Activated effector memory CD4-positive, alpha-beta T cell treated with anti-CD3 and anti-CD28 coated beads, Interleukin-2, amount 50 U/mL, for 16 hours (primary cell): Measurements from ENCODE around the gene FER1L5.
A peak's percentile ranks its signal among the peaks of the same experiment; 100 is the strongest.

Experiments used
- DNase-seq: peaks from one replicate; pipeline ENCODE4 v3.0.0-alpha.2; 2020

The FER1L5 gene

DNA sequence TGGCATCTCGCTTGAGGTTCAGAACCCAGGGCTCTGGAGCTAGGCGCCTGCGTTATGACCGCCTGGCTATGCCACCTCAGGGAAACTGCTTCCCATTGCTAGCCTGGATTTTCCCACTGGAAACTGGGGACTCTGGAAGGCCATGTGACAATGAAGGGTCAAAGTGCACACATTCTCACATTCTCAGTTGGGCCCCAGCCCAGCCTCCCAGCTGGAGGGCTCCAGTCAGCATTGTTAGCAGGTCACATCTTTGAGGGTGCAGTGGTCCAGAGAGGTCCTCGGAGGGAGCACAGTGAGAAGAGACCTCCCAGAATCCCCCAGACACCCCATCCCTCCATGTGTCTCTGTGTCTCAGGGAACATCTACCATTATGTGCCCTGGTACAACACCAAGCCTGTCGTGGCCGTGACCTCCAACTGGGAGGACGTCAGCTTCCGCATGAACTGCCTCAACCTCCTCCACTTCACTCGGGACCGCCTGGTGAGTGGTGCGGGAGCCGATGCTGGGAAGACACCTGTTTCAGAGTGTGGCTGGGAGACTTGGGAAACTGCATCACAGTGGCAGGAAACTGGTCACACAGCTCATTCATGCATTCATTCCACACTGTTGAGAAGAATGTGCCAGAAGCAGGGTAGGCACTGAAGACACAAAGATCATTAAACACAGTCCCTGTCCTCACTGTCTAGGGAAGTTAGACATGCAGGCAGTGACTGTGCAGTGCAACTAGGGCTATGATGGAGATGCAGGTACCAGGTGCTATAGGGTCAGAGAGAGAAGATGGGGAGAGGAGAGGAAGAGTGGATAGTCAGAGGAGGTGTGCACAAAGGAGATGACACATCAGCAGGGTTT lies 41.6 kb downstream of the FER1L5 start:
- DNase-seq = no peak

DNA sequence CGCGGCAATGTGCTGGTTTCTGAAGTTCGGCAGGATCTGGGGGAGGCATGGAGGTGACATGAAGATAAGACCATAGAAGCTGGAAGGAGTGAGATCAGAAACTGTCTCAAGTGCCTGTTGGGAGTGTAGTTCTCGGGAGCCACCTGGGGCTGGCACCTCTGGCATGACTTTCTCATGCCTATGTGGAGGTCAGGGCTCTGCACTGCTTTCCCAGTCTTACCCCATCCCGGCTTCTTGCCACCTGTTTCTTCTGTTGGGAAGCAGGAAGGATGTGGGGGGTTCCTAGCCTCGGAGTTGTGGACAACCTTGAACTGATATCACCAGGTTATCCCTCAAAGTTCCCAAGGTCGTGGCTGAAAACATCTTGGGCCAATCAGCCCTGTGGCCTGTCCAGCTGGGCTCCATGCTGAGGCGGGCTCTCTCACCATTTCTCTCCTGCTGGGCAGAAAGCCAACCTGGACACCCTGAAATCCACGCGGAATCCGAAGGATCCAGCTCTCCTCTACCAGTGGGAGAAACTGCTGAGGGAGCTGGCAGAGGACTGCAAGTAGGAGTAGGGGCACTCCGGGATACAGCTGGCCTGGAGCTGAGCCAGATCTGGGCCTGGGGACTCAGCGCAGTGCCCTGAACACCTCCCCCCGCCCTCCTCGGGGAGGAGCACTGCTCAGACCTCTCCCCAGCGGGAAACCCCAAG lies 42.5 kb downstream of the FER1L5 start:
- no peak for DNase-seq

DNA sequence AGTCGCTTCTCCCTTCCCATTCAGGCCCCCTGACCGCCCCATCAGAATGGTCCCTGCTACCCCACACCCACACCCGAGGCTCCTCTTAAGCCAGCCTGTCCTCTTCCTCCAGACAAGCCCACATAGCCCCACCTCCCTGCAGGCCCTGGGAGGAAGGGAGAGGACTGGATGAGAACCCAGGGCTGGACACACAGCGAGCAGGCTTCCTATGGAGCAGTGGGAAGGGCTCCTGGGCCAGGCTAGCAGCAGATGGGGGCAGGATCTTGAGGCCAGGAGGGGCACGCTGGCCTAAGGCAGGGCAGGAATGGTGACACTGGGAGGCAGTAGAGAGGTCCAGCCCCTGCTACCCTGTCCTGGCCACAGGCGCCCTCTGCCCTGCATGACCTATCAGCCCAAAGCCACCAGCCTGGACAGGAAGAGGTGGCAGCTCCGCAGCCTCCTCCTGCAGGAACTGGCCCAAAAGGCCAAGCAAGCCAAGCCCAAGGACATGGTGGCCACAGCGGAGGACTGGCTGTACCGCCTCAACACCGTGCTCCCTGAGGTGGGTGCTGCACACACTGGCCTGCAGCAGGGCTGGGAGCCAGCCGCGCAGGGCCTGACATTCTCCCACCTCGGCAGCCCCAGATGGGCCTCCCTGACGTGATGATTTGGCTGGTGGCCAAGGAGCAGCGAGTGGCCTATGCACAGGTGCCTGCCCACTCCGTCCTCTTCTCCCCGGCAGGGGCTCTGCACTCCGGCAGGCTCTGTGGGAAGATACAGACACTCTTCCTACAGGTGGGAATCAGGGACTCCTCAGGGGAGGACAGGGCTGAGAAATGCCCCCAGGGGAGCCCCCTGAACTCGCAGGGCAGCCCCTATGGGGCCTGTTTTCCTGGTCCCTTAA lies 43.3 kb downstream of the FER1L5 start:
- no peak for DNase-seq

DNA sequence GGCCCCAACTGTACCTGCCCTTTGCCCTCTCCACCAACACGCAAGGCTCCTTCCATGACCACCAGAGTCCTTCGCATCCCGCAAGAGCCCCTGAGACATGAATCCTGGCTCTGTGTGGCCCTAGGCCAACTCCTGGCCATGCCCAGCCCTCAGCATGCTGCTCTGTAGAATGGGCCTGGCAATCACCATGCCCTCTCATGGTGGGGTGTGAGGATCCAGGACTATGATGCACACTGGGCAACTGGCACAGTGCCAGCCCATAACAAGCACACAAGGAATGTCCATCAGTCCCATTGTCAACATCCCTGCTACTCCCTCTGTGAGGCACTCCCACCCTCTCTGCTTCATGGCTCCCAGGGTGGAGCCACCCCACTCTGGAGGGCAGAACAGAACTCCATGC lies 44.7 kb downstream of the FER1L5 start:
- no peak for DNase-seq

DNA sequence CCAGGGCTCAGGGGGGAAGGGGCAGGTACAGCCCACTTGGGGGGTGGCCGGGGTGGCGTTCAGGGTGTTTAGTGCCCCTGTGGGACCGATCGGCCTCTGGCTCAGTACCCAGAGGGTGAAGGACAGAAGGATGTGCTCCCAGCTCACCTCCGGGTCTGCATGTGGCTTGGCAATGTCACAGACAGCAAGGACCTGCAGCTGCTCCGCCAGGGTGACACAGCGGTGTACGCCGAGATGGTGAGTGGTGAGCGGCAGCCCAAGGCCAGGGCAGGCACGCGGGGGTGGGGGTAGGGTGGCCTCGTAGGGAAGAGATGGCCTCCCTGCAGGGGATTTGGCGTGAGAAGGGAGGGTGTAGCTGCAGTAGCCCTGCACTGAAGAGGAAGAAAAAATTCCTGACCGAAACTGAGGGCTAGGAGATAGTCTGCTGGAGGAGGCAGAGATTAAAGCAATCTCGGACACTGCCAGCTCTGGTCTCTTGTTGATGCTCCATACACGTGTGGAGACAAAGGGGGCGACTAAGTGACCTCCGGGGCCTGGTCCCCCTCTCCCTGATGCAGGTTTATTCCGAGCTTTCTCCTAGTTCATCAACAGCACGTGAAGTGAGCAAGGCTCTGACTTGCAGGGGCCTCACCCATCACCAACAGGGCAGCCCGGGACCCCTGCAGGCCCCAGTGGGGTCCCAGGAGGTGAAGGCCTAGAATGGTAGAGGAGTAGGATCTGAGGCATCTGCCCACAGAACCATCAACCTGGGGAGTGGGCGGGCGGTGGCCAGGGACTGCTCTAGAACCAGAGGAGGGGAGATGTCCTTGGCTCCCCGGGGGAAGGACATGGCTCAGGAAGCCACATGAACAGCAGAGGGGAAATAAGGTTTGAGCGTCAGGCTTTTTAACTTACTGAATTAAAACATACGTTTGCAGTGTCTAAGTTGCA lies 45.4 kb downstream of the FER1L5 start:
- DNase-seq = no peak

DNA sequence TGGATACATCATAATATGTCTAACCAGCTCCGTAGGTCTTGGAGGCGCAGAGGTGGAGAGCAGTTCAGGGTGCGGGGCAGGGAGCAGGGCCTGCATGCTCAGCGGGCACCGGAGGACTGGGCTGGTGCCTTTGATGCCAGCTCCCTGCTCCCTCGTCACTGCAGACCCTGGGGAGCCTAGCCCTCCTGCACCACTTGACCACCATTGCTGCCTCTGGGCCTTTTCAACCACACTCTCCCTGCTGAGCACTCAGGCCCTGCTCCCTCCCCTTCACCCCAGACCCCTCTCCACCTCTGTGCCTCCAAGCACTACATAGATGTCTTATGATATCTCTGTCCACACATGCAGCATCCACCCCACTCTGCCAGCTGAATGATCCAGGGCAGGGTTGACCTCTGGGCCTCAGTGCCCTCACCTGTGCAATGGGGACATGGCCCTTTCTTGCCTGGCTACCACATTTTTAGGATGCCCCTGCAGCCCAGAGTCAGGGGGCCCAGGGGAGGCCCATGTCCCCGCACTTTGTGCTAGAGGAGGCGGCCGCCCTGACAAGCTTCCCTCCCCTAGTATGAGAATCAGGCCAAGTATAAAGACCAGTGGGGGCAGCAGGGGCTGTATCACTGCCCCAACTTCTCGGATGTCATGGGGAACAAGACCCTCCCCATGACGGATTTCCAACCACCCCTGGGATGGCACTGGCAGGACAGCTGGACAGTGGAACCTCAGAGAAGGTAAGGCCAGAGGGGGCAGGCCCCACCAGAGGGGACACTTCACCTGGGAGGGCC lies 46.3 kb downstream of the FER1L5 start:
- DNase-seq = no peak

DNA sequence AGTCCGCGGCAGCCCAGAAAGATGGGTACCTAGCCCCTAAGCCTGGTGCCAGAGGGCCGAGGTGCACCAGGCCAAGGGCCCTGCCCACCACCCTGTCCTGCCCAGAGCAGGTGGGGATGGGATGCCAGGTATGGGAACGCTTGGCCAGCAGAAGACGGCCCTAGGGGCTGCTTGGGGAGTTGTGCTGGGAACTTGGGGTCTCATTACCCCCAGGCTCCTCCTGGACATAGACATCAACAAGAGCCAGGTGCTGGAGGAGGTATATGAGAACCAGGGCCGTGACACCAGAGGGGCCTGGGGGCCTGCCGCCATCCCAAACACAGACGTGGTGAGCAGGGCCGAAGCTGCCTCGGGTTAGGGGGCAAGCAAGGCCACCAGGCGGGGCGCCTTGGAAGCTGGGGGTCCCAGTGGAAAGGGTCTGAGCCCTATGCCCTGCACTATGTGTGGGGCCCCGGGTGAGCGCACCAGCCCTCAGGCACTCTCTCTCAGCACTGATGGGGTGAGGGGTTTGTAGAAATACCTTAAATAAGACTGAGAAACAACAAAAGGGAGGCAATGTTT lies 46.9 kb downstream of the FER1L5 start:
- no peak for DNase-seq

DNA sequence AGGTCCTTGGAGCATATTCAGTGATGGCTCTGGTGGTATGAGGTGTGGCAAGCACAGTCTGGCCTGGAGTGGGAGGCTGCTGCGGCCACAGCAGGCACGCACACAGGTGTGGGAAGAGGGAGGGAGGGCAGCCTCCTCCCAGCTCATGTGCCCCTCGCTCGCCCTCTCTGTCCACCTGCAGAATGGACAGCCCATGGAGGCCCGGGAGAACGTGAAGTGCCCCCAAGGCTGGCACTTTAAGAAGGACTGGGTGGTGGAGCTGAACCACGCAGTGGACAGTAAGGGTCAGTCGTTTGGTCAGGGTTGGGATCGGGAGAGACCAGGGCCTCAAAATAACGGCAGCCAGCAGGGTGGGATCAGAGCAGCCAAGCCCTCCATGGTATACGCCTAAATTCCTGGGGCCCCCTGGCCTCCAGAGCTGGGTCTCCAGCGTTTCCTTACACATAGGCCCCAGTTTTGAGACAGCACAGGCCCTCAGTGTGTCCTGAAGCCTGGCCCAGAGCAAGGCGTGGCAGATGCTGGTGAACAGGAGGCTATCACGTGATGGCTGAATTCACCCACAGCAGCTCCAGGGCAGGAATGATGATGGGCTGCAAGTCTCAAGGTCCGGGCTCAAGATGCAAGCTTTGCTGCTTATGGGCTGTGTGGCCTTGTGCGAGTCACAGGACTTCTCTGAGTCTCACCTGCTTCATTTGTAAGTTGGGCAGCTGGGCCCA lies 47.9 kb downstream of the FER1L5 start:
- no peak for DNase-seq

DNA sequence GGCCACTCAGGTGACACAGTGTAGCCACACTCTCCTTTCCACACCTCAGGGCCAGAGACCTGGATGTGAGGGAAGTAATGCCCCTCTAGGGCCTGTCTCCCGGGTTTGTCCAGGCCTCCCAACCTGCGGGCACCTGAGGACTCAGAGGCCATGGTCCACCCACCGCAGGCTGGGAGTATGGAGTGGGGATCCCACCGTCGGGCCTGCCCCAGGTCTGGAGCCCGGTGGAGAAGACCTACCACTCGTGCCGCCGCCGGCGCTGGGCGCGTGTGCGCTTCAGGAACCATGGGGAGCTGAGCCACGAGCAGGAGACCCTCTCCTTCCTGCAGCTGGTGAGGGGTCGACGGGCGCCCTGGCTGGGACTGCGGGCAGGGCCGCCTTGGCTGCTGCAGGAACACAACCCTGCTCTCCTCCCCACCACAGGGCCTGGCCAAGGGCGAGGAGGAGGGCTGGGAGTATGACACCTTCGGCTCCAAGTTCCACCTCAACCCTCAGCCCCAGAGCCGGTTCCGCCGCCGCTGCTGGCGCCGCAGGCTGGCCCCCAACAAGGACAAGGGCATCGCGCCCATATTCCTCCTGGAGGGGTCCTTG lies 48.6 kb downstream of the FER1L5 start:
- DNase-seq = no peak

DNA sequence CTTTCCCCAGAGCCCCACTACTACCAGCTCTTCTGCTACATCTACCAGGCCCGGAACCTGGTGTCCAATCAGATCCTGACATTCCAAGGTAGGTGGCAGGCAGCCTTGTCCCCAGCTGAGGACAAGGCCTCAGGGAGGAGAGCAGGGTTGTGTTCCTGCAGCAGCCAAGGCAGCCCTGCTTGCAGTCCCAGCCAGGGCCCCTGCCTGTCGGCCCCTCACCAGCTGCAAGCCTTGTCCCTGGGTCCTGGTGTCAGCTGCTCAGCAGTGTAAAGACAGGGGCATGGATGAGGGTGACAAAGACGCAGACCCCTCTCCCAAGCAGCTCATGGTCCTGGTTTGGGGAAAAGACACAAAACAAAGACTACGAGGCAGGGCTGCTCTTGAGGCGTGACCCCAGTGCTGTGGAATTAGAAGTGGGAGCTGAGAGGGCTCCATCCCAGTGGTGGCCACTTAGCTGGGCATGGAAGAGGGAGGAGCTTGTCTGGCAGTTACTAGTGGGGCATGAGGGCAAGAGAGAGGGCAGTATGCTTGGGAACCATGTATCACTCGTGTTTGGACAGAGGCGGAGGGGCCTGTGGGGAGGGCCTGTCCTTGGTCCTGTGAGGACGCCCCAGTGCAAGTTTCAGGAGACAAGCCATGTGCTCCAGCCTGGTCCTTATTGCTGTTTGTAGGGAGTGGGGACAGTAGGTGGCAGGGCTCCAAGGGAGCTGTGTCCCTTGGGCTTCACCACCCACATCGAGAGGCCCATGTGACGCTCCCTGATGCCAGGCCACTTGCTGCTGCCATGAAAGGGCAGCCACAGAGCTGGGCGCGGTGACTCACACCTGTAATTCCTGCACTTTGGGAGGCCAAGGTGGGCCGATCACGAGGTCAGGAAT lies 49.8 kb downstream of the FER1L5 start:
- DNase-seq = peak; percentile 53

DNA sequence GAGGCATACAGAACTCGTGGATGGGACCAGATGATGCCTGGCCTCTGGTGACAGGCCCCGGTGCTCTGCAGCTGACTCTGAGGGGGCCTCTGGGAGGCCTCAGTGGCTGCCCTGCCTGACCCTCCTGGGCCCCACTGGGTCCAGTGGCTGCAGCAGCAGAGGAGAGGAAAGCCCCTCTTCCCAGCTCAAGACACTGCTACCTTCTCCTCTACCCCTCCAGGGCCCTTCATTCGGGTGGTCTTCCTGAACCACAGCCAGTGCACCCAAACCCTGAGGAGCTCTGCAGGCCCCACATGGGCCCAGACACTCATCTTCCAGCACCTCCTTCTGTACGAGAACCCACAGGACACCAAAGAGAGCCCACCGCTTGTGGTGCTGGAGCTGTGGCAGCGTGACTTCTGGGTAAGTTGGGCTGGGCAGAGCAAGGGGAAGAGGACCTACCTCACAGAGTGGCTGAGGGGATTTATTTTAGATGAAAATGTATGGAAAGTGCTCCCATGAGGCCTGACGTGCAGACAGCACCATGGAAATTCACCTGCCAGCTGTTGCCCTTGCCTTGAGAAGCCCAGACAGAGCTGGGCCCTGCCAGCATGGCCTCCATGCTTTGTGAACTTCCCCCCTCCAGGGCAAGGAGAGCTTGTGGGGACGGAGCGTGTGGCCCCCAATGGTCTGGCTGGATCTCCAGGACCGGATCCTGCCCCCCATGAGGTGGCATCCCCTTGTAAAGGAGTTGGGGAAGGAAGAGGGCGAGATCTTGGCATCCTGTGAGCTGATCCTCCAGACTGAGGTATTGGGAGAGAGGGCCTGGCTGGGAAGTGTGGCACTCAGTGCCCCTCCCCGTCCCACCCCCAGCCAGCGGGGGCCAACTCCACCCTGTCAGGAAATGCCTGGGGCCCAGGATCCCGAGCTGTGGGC lies 51.0 kb downstream of the FER1L5 start:
- peak; percentile 24 for DNase-seq

DNA sequence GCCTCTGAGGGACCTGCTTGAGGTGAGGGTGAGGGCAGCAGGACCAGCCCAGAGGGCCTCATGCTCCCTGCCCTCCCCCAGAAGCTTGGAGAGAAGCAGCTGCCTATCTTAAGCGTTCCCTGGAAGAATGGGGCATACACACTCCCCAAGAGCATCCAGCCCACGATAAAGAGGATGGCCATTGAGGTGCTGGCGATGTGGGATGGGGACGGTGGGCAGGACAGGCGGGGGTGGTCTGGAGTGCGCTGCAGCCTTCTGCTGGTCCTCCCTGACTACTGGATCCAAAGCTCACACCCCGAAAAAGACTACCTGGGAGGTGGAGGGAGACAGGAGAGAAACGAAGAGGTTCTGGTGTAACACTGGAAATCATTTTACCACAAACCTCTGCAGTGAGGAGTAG lies 51.7 kb downstream of the FER1L5 start:
- DNase-seq = no peak

DNA sequence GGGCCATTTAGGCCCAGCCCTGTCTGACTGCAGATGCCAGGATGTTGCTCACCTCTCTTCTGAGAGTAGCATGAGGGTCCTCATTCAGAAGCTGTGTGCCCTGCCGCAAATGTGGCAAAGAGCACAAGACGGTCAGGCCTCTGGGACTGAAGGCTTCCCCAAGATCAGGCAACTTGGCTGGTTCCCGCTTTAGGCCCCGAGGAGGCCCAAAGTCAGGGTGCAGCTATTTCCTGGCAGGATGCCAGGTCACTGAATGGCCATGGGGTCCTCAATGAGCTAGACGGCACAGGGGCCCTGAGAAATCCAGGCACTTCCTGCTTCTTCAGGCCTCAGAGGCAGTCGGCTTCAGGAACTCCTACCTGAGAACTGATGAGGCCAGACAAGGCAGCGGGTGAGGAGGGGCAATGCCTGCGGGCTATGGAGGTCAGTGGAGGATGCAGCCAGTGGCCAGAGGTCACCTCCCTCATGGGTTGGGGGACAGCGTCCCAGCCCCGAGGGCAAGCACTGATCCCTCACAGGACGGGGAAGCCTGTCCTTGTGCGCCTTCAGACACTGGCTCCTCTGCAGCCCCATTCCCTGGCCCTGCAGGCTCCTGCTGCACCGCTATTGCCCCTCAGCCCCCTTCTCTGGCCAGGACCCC lies 52.4 kb downstream of the FER1L5 start:
- peak; percentile 54 for DNase-seq

DNA sequence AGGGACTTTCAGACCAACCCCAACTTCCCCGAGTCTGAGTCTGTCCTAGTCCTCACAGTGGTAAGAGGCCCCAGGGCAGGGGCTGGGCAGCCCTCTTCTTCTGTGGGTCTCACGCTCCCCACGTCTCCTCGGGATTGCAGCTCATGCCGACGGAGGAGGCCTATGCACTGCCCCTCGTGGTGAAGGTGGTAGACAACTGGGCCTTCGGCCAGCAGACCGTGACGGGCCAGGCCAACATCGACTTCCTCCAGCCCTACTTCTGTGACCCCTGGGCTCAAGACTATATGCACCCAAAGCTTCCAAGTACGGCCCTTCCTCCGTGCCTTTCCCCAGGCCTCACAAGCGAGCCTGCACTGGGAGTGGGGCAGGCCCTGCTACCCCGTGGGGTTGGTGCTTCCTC lies 53.0 kb downstream of the FER1L5 start:
- peak; percentile 39 for DNase-seq

DNA sequence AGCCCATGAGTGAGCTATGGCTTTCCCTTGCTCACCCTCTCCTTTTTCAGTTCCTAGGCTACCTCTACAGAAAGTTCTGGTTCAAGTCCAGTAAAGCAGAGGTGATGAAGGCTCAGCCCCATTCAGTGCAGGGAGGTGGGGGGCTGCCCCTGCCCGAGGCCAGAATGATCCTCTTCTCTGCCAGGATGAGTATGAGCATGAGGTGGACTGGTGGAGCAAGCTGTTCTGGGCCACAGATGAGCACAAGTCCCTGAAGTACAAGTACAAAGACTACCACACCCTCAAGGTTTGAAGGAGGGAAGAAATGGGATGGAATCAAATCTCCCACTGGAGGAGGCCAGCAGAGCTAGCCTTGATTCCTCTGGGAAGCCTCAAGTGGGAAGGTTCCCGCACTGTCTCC lies 54.9 kb downstream of the FER1L5 start:
- no peak for DNase-seq

DNA sequence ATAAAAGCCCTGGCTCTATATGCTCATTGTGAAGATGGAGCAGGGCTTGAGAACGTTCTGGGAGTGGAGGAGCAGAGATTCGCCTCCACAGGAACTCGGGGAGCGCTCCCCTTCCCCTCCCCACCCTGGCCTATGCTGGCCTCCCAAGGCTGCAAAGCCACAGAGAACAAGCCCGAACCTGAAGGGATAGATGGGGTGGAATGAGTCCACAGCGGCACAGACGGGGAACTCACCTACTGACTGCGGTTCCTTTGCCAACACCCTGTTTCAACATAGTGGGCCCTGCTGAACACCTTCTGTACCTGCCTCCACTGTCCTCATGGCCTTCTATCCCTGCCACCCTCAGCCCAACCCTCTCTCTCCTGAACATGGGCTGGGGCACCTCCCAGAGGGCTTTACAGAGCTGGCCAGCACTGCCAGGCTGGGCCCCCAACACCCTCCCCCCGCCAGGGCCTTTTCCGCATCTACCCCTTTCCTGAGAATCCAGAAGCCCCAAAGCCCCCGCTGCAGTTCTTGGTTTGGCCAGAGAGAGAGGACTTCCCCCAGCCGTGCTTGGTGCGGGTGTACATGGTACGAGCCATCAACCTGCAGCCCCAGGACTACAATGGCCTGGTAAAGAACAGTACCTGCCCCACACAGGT lies 55.8 kb downstream of the FER1L5 start:
- DNase-seq = peak; percentile 54

DNA sequence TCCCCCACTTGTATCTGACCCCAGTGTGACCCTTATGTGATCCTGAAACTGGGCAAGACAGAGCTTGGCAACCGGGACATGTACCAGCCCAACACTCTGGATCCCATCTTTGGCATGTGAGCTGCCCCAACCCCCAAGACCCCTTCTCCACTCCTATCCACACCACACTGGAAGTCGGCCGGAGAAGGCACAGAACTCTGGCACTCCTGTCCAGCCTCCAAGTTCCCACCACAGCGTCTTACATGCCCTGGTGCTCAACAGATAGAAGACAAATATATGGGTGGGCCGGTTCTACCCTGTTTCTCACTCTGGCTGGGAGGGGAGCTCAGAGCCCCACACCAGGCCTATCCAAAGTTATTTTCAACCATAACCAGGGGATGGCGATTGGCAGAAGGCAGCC lies 56.5 kb downstream of the FER1L5 start:
- peak; percentile 42 for DNase-seq
